GM21825 (cell line): Measurements from ENCODE around the gene FHOD3.

ENCODE experiments used
- ATAC-seq: cut with Tn5 transposase; IDR thresholded peaks from one replicate; pipeline ENCODE4 v1.9.1; 2021; ENCODE audit warnings: mild to moderate bottlenecking, moderate library complexity; ENCODE audit not compliant: unreplicated experiment

Gene FHOD3

GRCh38 chr18:36465276-36465675 lies 167.8 kb downstream of the FHOD3 start:
- ATAC-seq = no peak

- no peak for ATAC-seq
Observed at GRCh38 chr18:36465970-36466369, 168.5 kb downstream of the FHOD3 start.

GRCh38 chr18:36467614-36468013 lies 170.1 kb downstream of the FHOD3 start:
- no peak for ATAC-seq

- ATAC-seq = no peak
Observed at GRCh38 chr18:36468161-36468560, 170.6 kb downstream of the FHOD3 start.

GRCh38 chr18:36469461-36469860 lies 171.9 kb downstream of the FHOD3 start:
- ATAC-seq = no peak

GRCh38 chr18:36470896-36471295 lies 173.4 kb downstream of the FHOD3 start:
- ATAC-seq = no peak

GRCh38 chr18:36471393-36471792 lies 173.9 kb downstream of the FHOD3 start:
- ATAC-seq = no peak

GRCh38 chr18:36476433-36476832 lies 178.9 kb downstream of the FHOD3 start:
- no peak for ATAC-seq

GRCh38 chr18:36477776-36478175 lies 180.3 kb downstream of the FHOD3 start:
- no peak for ATAC-seq

GRCh38 chr18:36481201-36481657 lies 183.7 kb downstream of the FHOD3 start:
- no peak for ATAC-seq

- no peak for ATAC-seq
Observed at GRCh38 chr18:36481935-36482334, 184.4 kb downstream of the FHOD3 start.

GRCh38 chr18:36484591-36484990 lies 187.1 kb downstream of the FHOD3 start:
- ATAC-seq = no peak

- ATAC-seq = no peak
Observed at GRCh38 chr18:36485772-36486171, 188.3 kb downstream of the FHOD3 start.

- no peak for ATAC-seq
Observed at GRCh38 chr18:36488131-36488530, 190.6 kb downstream of the FHOD3 start.

- no peak for ATAC-seq
Observed at GRCh38 chr18:36490897-36491296, 193.4 kb downstream of the FHOD3 start.

GRCh38 chr18:36492604-36493329 lies 195.3 kb downstream of the FHOD3 start:
- no peak for ATAC-seq

GRCh38 chr18:36493349-36494159 lies 196.0 kb downstream of the FHOD3 start:
- no peak for ATAC-seq

GRCh38 chr18:36494160-36494437 lies 196.6 kb downstream of the FHOD3 start:
- no peak for ATAC-seq

GRCh38 chr18:36496022-36496421 lies 198.5 kb downstream of the FHOD3 start:
- no peak for ATAC-seq

GRCh38 chr18:36499938-36500337 lies 202.4 kb downstream of the FHOD3 start:
- ATAC-seq = peak; percentile 85

GRCh38 chr18:36501100-36501499 lies 203.6 kb downstream of the FHOD3 start:
- no peak for ATAC-seq

GRCh38 chr18:36503477-36503876 lies 206.0 kb downstream of the FHOD3 start:
- ATAC-seq = no peak
